ENCODE results near the gene HARS2. TPM values are rescaled to one million over a fixed set of nuclear protein-coding genes. Genes with fewer than 3 reads are reported as not detected.
"Not testable (repeated sequence)": the region's sequence is repeated elsewhere in the genome, so short reads cannot be mapped to it uniquely, and the experiment has no call there.

HARS2 gene
- total RNA-seq: 10 to 100 TPM; 38.7 to 41.7 TPM

GRCh38 chr5:140690941-140691924, at the start of gene HARS2, which contains the start of gene HARS1:
Gene HARS2 (plus strand): TSS chr5:140691455. CDS start chr5:140691649, 194 bp downstream.
Gene HARS1 (minus strand): TSS chr5:140691370. CDS start chr5:140691304, 66 bp downstream.
- Mint-ChIP-seq H3K27ac (peak within 1 kb of the TSS; percentile 96), H3K27me3 (no peaks in the 10 kb centered on the region), H3K4me1 (peaks cover 35% of the 10 kb centered on the region), H3K9me3 (no peaks in the 10 kb centered on the region), H3K36me3 (peaks cover 22% of the 10 kb centered on the region), H3K4me3 (peak within 1 kb of the TSS; percentile 97)
- POLR2A ChIA-PET: interaction anchor here (0.6 to 2.2 kb wide), 20 partner anchors 9 to 290 kb away, joined by 3 to 25 read pairs (median 4); partner anchors contain the start of genes APBB3, DND1, EIF4EBP3 and IK
- DNase-seq (peak; percentile 78), ATAC-seq (ENCODE audit: low read depth) (peak; percentile 93)

- Mint-ChIP-seq H3K4me3 (no peak overlapping the region), H3K4me1 (peaks cover 35% of the 10 kb centered on the region), H3K27me3 (peaks cover 3% of the 10 kb centered on the region), H3K9me3 (no peaks in the 10 kb centered on the region), H3K36me3 (peaks cover 10% of the 10 kb centered on the region), H3K27ac (no peak overlapping the region)
- POLR2A ChIA-PET: interaction anchor here (0.8 kb wide), 1 partner anchor 241 kb away, joined by 3 read pairs; no protein-coding TSS in a partner anchor
- no peak for DNase-seq
- no peak for ATAC-seq (ENCODE audit: low read depth)
These were observed 49.5 kb upstream of the HARS2 start for GRCh38 chr5:140641716-140642115.

DNA sequence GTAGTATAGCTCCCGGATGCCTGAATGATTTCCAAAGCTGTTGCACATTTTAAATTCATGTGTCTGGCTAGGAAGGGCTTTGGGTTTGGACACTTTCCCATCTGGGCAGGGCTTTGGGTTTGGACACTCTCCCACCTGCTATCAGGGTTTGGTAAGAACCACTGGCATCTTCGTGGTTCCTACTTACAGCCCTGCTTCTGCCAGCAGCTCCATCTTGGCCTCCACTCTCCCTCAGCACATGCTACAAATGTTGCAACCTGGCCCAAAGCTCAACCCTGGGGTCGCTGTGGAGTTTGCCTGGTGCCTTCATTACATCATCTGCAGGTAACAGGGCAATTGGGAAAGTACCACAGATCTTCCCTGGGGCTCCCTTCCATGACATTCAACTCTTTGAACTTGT, 48.5 kb upstream of the HARS2 start:
- POLR2A ChIA-PET: interaction anchor here (0.8 to 2.1 kb wide), 3 partner anchors 57 to 306 kb away, joined by 3 to 6 read pairs (median 3); partner anchors contain the start of gene ZMAT2

DNA sequence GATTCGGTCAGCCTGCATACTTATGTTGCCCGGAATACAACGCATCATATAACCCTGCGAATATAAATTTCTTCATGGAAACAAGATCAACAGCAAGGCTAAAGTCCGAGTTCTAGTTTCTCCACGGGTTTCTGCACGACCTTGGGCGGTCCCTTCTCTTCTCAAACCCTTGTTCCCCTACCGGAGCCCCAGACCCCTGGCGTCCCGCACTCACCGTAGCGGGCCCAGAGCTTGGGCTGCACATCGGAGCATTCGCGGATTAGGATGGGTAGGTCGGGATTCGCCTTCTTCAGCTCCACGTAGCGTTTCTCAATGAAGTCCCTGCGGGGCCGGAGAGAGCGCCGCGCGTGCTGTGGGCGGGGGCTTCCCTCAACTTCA, 44.2 kb upstream of the HARS2 start:
- DNase-seq (no peak), ATAC-seq (ENCODE audit: low read depth) (peak; percentile 13)
- peaks cover 25% of the 10 kb centered on the region for H3K36me3 Mint-ChIP-seq
- no peaks in the 10 kb centered on the region for H3K27me3 Mint-ChIP-seq
- peaks cover 25% of the 10 kb centered on the region for H3K4me1 Mint-ChIP-seq
- POLR2A ChIA-PET: interaction anchor here (0.6 to 2.8 kb wide), 20 partner anchors 8 to 245 kb away, joined by 3 to 38 read pairs (median 8); partner anchors contain the start of genes ANKHD1, APBB3, EIF4EBP3 and HARS1
- H3K27ac Mint-ChIP-seq: peak overlapping the region; percentile 98
- no peaks in the 10 kb centered on the region for H3K9me3 Mint-ChIP-seq
- H3K4me3 Mint-ChIP-seq: peak overlapping the region; percentile 97

More for the DNA sequence above, 48.5 kb upstream of the HARS2 start:
- no peak overlapping the region for H3K27ac Mint-ChIP-seq
- peaks cover 37% of the 10 kb centered on the region for H3K4me1 Mint-ChIP-seq
- no peaks in the 10 kb centered on the region for H3K9me3 Mint-ChIP-seq
- H3K27me3 Mint-ChIP-seq: peaks cover 3% of the 10 kb centered on the region
- ATAC-seq (ENCODE audit: low read depth) (no peak), DNase-seq (no peak)
- peaks cover 12% of the 10 kb centered on the region for H3K36me3 Mint-ChIP-seq
- H3K4me3 Mint-ChIP-seq: no peak overlapping the region

- Mint-ChIP-seq H3K4me1 (no peaks in the 10 kb centered on the region), H3K9me3 (no peaks in the 10 kb centered on the region), H3K36me3 (peaks cover 29% of the 10 kb centered on the region), H3K27ac (no peak overlapping the region), H3K4me3 (no peak overlapping the region), H3K27me3 (no peaks in the 10 kb centered on the region)
- DNase-seq: no peak
- no peak for ATAC-seq (ENCODE audit: low read depth)
- POLR2A ChIA-PET: interaction anchor here (1.1 kb wide), 1 partner anchor 11 kb away, joined by 3 read pairs; the partner anchor contains the start of genes IK and NDUFA2
These were observed 32.4 kb upstream of the HARS2 start for GRCh38 chr5:140658870-140659269.

DNA sequence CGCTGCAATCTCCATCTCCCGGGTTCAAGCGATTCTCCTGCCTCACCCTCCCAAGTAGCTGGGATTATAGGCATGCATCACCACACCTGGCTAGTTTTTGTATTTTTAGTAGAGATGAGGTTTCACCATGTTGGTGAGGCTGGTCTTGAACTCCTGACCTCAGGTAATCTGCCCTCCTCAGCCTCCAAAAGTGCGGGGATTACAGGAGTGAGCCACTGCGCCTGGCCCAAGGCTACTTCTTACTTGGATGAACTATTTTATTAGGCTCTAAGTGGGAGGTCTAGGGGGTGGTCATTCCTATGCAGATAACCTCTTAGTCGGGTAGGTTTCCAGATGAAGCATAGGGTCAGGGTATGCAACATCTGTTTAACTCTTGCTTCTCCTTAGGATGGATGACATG, 30.9 kb upstream of the HARS2 start:
- DNase-seq; H3K27me3 Mint-ChIP-seq; ATAC-seq (ENCODE audit: low read depth); H3K9me3 Mint-ChIP-seq; H3K4me3 Mint-ChIP-seq; H3K4me1 Mint-ChIP-seq; POLR2A ChIA-PET; H3K27ac Mint-ChIP-seq: not testable (repeated sequence)
- H3K36me3 Mint-ChIP-seq: peaks cover 26% of the 10 kb centered on the region

GRCh38 chr5:140664030-140664358, 27.3 kb upstream of the HARS2 start:
- H3K36me3 Mint-ChIP-seq: peaks cover 26% of the 10 kb centered on the region
- peak overlapping the region; percentile 99 for H3K4me3 Mint-ChIP-seq
- H3K4me1 Mint-ChIP-seq: peaks cover 16% of the 10 kb centered on the region
- POLR2A ChIA-PET: interaction anchor here (0.6 to 4.5 kb wide), 6 partner anchors 10 to 141 kb away, joined by 3 to 38 read pairs (median 5); partner anchors contain the start of genes HARS1, HARS2, IK and NDUFA2
- DNase-seq (no peak), ATAC-seq (ENCODE audit: low read depth) (no peak)
- H3K27me3 Mint-ChIP-seq: no peaks in the 10 kb centered on the region
- no peaks in the 10 kb centered on the region for H3K9me3 Mint-ChIP-seq
- H3K27ac Mint-ChIP-seq: peak overlapping the region; percentile 95

- Mint-ChIP-seq H3K36me3 (peaks cover 29% of the 10 kb centered on the region), H3K27ac (peak within 1 kb of the TSS; percentile 95), H3K4me3 (peak within 1 kb of the TSS; percentile 99), H3K27me3 (no peaks in the 10 kb centered on the region), H3K4me1 (peaks cover 16% of the 10 kb centered on the region), H3K9me3 (no peaks in the 10 kb centered on the region)
- DNase-seq (peak; percentile 96), ATAC-seq (ENCODE audit: low read depth) (peak; percentile 94)
- POLR2A ChIA-PET: interaction anchor here (0.6 to 4.5 kb wide), 8 partner anchors 10 to 142 kb away, joined by 3 to 38 read pairs (median 4); partner anchors contain the start of genes HARS1, HARS2, IK and NDUFA2
These were observed 26.7 kb upstream of the HARS2 start, which contains the start of gene WDR55 for GRCh38 chr5:140664359-140665119. Gene WDR55 (plus strand): TSS chr5:140664904. CDS start chr5:140664913, 9 bp downstream.

- POLR2A ChIA-PET: interaction anchor here (0.5 to 1.5 kb wide), 2 partner anchors 20 to 163 kb away, joined by 3 to 4 read pairs; partner anchors contain the start of genes HARS1 and HARS2
- not testable (repeated sequence) for ATAC-seq (ENCODE audit: low read depth); H3K27me3 Mint-ChIP-seq; H3K9me3 Mint-ChIP-seq; H3K4me3 Mint-ChIP-seq; H3K27ac Mint-ChIP-seq; DNase-seq
- H3K4me1 Mint-ChIP-seq: peaks cover 19% of the 10 kb centered on the region
- H3K36me3 Mint-ChIP-seq: peaks cover 24% of the 10 kb centered on the region
These were observed 20.2 kb upstream of the HARS2 start for GRCh38 chr5:140671035-140671434.

- no peak for ATAC-seq (ENCODE audit: low read depth)
- Mint-ChIP-seq H3K9me3 (no peaks in the 10 kb centered on the region), H3K27ac (no peak overlapping the region), H3K36me3 (peaks cover 20% of the 10 kb centered on the region), H3K27me3 (no peaks in the 10 kb centered on the region), H3K4me3 (no peak overlapping the region), H3K4me1 (peaks cover 15% of the 10 kb centered on the region)
- POLR2A ChIA-PET: interaction anchor here (1.5 to 1.8 kb wide), 2 partner anchors 19 kb away, joined by 3 to 7 read pairs; partner anchors contain the start of genes HARS1 and HARS2
- no peak for DNase-seq
These were observed 19.7 kb upstream of the HARS2 start for GRCh38 chr5:140671472-140672125.

DNA sequence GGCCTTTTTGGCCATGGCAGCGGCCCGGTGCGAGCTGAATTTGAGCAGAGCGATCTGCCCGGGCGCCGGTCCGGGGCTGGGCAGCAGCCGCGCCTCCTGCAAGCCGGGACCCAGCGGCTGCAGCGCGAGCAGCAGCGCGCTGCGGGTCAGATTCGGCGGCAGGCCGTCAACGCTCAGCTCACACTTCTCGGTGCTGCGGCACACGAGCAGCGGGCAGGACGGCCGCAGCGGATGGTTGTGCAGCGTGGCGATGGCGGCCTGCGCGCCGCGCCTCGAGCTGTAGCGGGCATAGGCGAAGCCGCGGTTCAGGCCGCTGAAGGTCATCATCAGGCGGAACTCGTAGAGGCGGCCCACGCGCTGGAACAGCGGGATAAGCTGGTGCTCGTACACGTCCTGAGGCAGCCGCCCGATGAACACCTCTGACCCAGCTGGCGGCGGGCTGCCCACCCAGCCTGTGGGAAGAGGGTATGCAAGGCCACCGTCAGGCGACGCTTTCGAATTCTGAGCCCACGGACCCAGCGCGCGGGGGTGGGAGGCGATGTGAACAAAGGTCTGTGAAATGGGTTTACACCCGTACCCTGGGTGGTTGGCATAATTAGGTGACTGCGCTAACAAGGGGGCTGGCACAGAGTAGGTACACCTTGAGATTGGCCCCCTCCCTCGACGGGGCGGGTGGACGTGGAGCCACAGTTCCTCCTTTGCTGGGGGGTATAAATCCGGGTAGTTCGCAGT, 18.6 kb upstream of the HARS2 start:
- POLR2A ChIA-PET: interaction anchor here (1.8 kb wide), 1 partner anchor 18 kb away, joined by 7 read pairs; the partner anchor contains the start of genes HARS1 and HARS2

More for the DNA sequence above, 18.6 kb upstream of the HARS2 start:
- Mint-ChIP-seq H3K9me3 (no peaks in the 10 kb centered on the region), H3K27ac (no peak overlapping the region), H3K4me1 (peaks cover 9% of the 10 kb centered on the region), H3K27me3 (no peaks in the 10 kb centered on the region), H3K36me3 (peaks cover 18% of the 10 kb centered on the region), H3K4me3 (no peak overlapping the region)
- ATAC-seq (ENCODE audit: low read depth): peak; percentile 31
- peak; percentile 40 for DNase-seq
